Right lobe of liver (tissue), 6 donors: ENCODE results near the gene DNAJC21. TPM values are rescaled to one million over a fixed set of nuclear protein-coding genes. Genes with fewer than 3 reads are reported as not detected.

Experiments
- ATAC-seq, 4 donors: fragments of 200-7000 bp; cut with Tn5 transposase; one replicate each; pipeline ENCODE4 v1.9.1; 2020; ENCODE audit warnings: mild to moderate bottlenecking in 4 of 4, moderate library complexity in 4 of 4
- DNase-seq, 3 donors: peaks; one replicate each; pipeline ENCODE4 v3.0.0-alpha.2; 2020
- H3K27ac ChIP-seq, 3 donors: fragments of 200-600 bp; one replicate each; pipeline ENCODE4 v1.8.0; 2022
- H3K27me3 ChIP-seq, 2 donors: fragments of 200-600 bp; one replicate each; pipeline ENCODE4 v1.8.0; 2022
- H3K36me3 ChIP-seq, 4 donors: fragments of 200-600 bp; sonication (generic) in 1 of 4; one replicate each; pipeline versions ENCODE4 v1.5.1 to v1.8.0; 2017 to 2022; ENCODE audit warnings: control low read depth in 1 of 4
- H3K4me1 ChIP-seq, 4 donors: fragments of 200-600 bp; sonication (generic) in 1 of 4; one replicate each; pipeline versions ENCODE4 v1.5.1 to v1.8.0; 2017 to 2022; ENCODE audit warnings: control low read depth in 1 of 4
- H3K4me3 ChIP-seq, 3 donors: fragments of 200-600 bp; one replicate each; pipeline ENCODE4 v1.8.0; 2022
- H3K9me3 ChIP-seq, 4 donors: fragments of 200-600 bp; sonication (generic) in 1 of 4; one replicate each; pipeline versions ENCODE4 v1.5.1 to v1.8.0; 2017 to 2022; ENCODE audit warnings: control low read depth in 1 of 4
- CTCF ChIP-seq, 4 donors: fragments of 200-600 bp in 3 of 4; fragments of 450-650 bp in 1 of 4; IDR thresholded peaks; one replicate each; pipeline versions ENCODE4 v1.5.1 to v1.8.0; 2016 to 2022; ENCODE audit warnings: antibody characterized with exemption in 4 of 4, mild to moderate bottlenecking in 2 of 4
- POLR2A ChIP-seq: fragments of 450-650 bp; IDR thresholded peaks from one replicate; pipeline ENCODE4 v1.6.1; 2017; ENCODE audit warnings: antibody characterized with exemption, mild to moderate bottlenecking
- WGBS: methylation state at CpG from one replicate; pipeline ENCODE4 v1.1.6; 2018; ENCODE audit warnings: low coverage, low lambda C conversion rate; ENCODE audit not compliant: insufficient coverage; ENCODE audit errors: missing lambda C conversion rate; 5-methylcytosine and 5-hydroxymethylcytosine counted together
- intact Hi-C, 2 donors: fragments of 100-400 bp; cut with DNase I; formaldehyde crosslinking; loops; one replicate each; pipeline versions ENCODE4 v1.11.2 to v1.14.1; 2022
- total RNA-seq, 6 experiments: library from RNA; depleted of rRNA in 2 of 6; stranded (reverse); fragments of >200 nt in 2 of 6; fragmentation: NEBNext Ultra II Directional in 3 of 6; extraction: Animal tissue kit (Norgen Biotek cat#: 25700) in 3 of 6; gene quantifications; one replicate each; pipeline versions ENCODE4 v1.1.0 to v1.2.4, GENCODE V29; 2016 to 2023
- donor health status: DM: no; HTN: yes; CAD: no.
- donor health status: DM: no; HTN: no; CAD: no.
- donor health status: DM: no; HTN: no; CAD: no.
- donor health status: DM: no; HTN: yes; CAD: no.
- donor health status: DM: no; HTN: yes; CAD: no.

The DNAJC21 gene
- total RNA-seq, 6 experiments from 2014 or later: 13.3 to 23.9 (median 20.2) TPM

GRCh38 chr5:34944460-34945047 lies 15.2 kb downstream of the DNAJC21 start:
- Histone ChIP-seq H3K4me3 (no peak overlapping the region), H3K27ac (no peak overlapping the region), H3K36me3 (peaks cover 0 to 61% (median 9%) of the 10 kb centered on the region in 4 donors), H3K9me3 (no peaks in the 10 kb centered on the region), H3K27me3 (no peaks in the 10 kb centered on the region), H3K4me1 (no peaks in the 10 kb centered on the region)
- 84% methylated on average over 11 of the region's 11 CpGs for WGBS
- TF ChIP-seq CTCF (IDR thresholded peaks at IDR 0.05) (no peak), POLR2A (no peak)
- DNase-seq (no peak), ATAC-seq (no peak)
- intact Hi-C loops: no loop called here

GRCh38 chr5:34957321-34957720 lies 28.0 kb downstream of the DNAJC21 start:
- DNase-seq (no peak), ATAC-seq (peak; percentile 59 to 90 (median 70))
- 56% methylated on average over 1 of the region's 1 CpG for WGBS
- Histone ChIP-seq H3K9me3 (no peaks in the 10 kb centered on the region), H3K4me1 (peaks cover 0 to 12% (median 3%) of the 10 kb centered on the region in 4 donors), H3K27me3 (no peaks in the 10 kb centered on the region), H3K4me3 (no peak overlapping the region), H3K36me3 (peaks cover 0 to 22% (median 0%) of the 10 kb centered on the region in 4 donors), H3K27ac (no peak overlapping the region)
- intact Hi-C loops: no loop called here
- TF ChIP-seq POLR2A (no peak), CTCF (IDR thresholded peaks at IDR 0.05) (no peak)

GRCh38 chr5:34957857-34958690 lies 28.7 kb downstream of the DNAJC21 start:
- H3K27me3 ChIP-seq: no peaks in the 10 kb centered on the region
- peak; percentile 91 to 93 (median 92) for ATAC-seq
- intact Hi-C loops: no loop called here
- H3K36me3 ChIP-seq: peaks cover 0 to 20% (median 0%) of the 10 kb centered on the region in 4 donors
- 35% methylated on average over 5 of the region's 5 CpGs for WGBS
- no peak overlapping the region for H3K27ac ChIP-seq
- no peaks in the 10 kb centered on the region for H3K9me3 ChIP-seq
- no peak for DNase-seq
- H3K4me1 ChIP-seq: peaks cover 0 to 12% (median 3%) of the 10 kb centered on the region in 4 donors
- no peak for TF ChIP-seq POLR2A
- TF ChIP-seq CTCF (IDR thresholded peaks at IDR 0.05): peak; percentile 50 to 65 (median 58)
- H3K4me3 ChIP-seq: no peak overlapping the region

- no peak for TF ChIP-seq POLR2A
- no peak for TF ChIP-seq CTCF (IDR thresholded peaks at IDR 0.05)
- no peak for ATAC-seq
- 33% methylated on average over 1 of the region's 1 CpG for WGBS
- H3K27me3 ChIP-seq: no peaks in the 10 kb centered on the region
- DNase-seq: no peak
- H3K9me3 ChIP-seq: no peaks in the 10 kb centered on the region
- H3K4me1 ChIP-seq: peaks cover 0 to 12% (median 3%) of the 10 kb centered on the region in 4 donors
- intact Hi-C loops: no loop called here
- no peak overlapping the region for H3K4me3 ChIP-seq
- peaks cover 0 to 12% (median 0%) of the 10 kb centered on the region in 4 donors for H3K36me3 ChIP-seq
- no peak overlapping the region for H3K27ac ChIP-seq
These were observed 30.0 kb downstream of the DNAJC21 start for GRCh38 chr5:34959323-34959722.
